ENCODE measurements around the gene GPR180. TPM values are rescaled to one million over a fixed set of nuclear protein-coding genes. Genes with fewer than 3 reads are reported as not detected.
A peak's percentile ranks its signal among the peaks of the same experiment; 100 is the strongest.

Gene GPR180
- total and polyA plus RNA-seq, 8 donors = 1.0 to 3.2 (median 2.3) TPM

DNA sequence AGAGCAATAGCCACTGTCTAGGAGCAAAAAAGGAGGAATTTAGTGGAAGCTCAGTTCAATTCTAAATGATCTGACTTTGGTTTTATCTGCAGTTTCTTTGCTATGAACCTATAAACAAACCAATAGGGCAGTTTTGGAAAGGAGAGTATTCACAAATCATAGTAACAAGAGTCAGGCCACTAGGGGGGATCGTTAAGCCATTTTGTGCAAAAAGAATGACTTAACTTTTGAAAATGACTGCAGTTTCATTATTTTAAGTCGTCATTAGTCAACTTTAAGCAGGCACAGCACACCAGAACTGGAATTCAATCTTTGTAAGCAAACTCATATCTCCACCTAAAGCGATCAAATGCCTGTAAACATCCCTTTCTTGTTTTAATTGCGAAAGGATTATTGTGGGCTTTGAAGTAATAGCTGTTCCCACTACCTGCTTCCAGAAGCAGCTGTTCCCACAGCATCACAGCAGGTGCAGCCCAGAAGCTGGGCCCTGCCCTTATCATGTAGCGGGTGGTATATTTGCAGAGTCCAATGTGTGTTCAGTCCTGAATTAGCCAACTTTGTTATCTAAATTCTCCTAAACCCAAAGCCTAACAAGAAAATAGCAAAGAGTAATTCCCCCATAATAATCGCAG lies 59.2 kb downstream of the GPR180 start:
- DNase-seq = no peak
- no peak overlapping the region for H3K27ac ChIP-seq
- H3K9me3 ChIP-seq = no peaks in the 10 kb centered on the region
- no peaks in the 10 kb centered on the region for H3K27me3 ChIP-seq
- intact Hi-C loops (cut with DNase I) = no loop called here
- no peak for FAIRE-seq
- 20 to 22% methylated on average over 6 of the region's 6 CpGs for WGBS, 2 donors
- TF ChIP-seq, protein P1, sequence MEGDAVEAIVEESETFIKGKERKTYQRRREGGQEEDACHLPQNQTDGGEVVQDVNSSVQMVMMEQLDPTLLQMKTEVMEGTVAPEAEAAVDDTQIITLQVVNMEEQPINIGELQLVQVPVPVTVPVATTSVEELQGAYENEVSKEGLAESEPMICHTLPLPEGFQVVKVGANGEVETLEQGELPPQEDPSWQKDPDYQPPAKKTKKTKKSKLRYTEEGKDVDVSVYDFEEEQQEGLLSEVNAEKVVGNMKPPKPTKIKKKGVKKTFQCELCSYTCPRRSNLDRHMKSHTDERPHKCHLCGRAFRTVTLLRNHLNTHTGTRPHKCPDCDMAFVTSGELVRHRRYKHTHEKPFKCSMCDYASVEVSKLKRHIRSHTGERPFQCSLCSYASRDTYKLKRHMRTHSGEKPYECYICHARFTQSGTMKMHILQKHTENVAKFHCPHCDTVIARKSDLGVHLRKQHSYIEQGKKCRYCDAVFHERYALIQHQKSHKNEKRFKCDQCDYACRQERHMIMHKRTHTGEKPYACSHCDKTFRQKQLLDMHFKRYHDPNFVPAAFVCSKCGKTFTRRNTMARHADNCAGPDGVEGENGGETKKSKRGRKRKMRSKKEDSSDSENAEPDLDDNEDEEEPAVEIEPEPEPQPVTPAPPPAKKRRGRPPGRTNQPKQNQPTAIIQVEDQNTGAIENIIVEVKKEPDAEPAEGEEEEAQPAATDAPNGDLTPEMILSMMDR (IDR thresholded peaks at IDR 0.05) = no peak
- peaks cover 0 to 2% (median 0%) of the 10 kb centered on the region in 3 donors for H3K4me1 ChIP-seq
- ATAC-seq = peak in 3 of 4 donors; percentile 47 to 57 (median 52)
- H3K36me3 ChIP-seq = no peaks in the 10 kb centered on the region
- H3K4me3 ChIP-seq = no peak overlapping the region

DNA sequence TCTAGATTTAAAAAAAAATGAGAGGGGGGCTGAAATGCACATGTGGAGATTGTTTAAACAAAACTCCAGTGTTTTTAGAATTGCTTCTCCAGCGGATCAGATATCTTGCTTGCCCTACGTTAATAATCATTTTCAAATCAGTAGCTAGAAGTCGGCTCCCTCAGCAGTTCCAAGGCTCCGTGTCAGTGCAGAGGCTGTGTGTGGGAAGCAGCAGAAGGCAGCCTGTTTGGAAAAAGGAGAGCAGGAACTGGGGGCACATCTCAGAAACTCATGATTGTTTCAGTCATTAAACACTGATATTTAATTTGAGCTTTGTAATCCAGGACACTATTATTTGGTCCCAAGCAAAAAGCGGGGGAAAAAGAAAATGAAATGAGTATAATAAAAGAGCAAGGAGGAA lies 59.7 kb downstream of the GPR180 start:
- DNase-seq (no peak), FAIRE-seq (no peak), ATAC-seq (no peak)
- H3K27ac ChIP-seq = no peak overlapping the region
- no peaks in the 10 kb centered on the region for H3K36me3 ChIP-seq
- TF ChIP-seq, protein P1 (IDR thresholded peaks at IDR 0.05) = no peak
- peaks cover 0 to 2% (median 0%) of the 10 kb centered on the region in 3 donors for H3K4me1 ChIP-seq
- H3K9me3 ChIP-seq = no peaks in the 10 kb centered on the region
- intact Hi-C loops (cut with DNase I) = no loop called here
- 31 to 36% methylated on average over 5 of the region's 5 CpGs for WGBS, 2 donors
- H3K4me3 ChIP-seq = no peak overlapping the region
- no peaks in the 10 kb centered on the region for H3K27me3 ChIP-seq

DNA sequence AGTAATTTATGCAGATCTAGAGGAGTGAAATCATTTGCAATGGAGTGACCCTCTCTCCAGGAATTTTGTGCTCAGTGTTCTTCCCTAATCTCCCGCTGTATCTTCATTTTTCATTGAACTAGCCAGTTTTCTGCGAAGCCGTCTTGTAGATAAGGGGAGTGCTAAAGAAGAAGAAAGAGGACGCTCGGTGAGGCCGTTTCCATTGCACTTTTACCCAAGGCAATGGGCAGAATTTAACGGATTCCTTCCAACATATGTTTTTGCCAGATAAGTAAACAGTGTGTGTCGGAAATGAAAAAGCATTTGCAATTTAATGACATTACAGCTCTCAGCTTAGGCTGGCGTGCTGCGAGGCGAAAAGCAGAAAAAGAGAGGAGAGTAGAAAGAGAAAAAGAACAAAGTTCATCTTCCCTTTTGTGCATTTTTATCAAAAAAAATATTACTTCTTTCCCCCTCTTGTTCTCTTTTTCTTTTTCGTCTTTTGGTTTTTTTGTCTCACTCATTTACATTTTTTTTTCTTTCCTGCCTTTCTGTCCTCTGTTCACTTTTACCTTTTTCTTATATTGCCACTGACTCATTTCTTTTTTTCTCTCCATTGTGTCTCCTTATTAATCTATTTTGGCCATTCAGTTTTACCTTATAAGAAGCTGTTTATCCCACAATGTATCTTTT lies 60.8 kb downstream of the GPR180 start:
- no peak for FAIRE-seq
- no peak for ATAC-seq
- peaks cover 0 to 2% (median 0%) of the 10 kb centered on the region in 3 donors for H3K4me1 ChIP-seq
- intact Hi-C loops (cut with DNase I) = no loop called here
- no peak overlapping the region for H3K4me3 ChIP-seq
- H3K27me3 ChIP-seq = no peaks in the 10 kb centered on the region
- no peaks in the 10 kb centered on the region for H3K9me3 ChIP-seq
- no peaks in the 10 kb centered on the region for H3K36me3 ChIP-seq
- WGBS, 2 donors = 32 to 36% methylated on average over 12 of the region's 12 CpGs
- no peak overlapping the region for H3K27ac ChIP-seq
- DNase-seq = no peak
- TF ChIP-seq, protein P1 (IDR thresholded peaks at IDR 0.05) = no peak

DNA sequence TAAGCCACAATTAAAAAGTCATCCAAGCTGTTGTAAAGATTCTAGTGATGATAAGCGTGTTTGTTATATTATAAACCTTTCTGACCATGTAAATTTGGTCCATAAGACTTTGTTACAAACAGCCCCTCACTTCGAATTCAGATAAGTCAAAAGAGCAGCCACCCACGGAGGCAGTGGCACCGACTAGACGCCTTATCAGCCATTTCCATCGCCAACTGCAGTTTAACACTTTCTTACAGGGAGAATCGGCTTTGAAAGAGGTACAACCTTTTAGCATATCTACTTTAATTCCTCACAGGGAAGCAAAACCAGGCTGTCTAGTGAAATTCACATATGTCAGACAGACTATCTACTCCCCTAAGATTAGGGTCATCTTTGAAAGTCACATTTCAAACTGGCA lies 63.2 kb downstream of the GPR180 start:
- intact Hi-C loops (cut with DNase I) = no loop called here
- Histone ChIP-seq H3K9me3 (no peaks in the 10 kb centered on the region), H3K27ac (no peak overlapping the region), H3K27me3 (no peaks in the 10 kb centered on the region), H3K36me3 (no peaks in the 10 kb centered on the region), H3K4me3 (no peak overlapping the region), H3K4me1 (peaks cover 0 to 2% (median 0%) of the 10 kb centered on the region in 3 donors)
- ATAC-seq = no peak
- DNase-seq = no peak
- TF ChIP-seq, protein P1 (IDR thresholded peaks at IDR 0.05) = no peak
- WGBS, 2 donors = 48 to 49% methylated on average over 7 of the region's 7 CpGs
- FAIRE-seq = no peak

DNA sequence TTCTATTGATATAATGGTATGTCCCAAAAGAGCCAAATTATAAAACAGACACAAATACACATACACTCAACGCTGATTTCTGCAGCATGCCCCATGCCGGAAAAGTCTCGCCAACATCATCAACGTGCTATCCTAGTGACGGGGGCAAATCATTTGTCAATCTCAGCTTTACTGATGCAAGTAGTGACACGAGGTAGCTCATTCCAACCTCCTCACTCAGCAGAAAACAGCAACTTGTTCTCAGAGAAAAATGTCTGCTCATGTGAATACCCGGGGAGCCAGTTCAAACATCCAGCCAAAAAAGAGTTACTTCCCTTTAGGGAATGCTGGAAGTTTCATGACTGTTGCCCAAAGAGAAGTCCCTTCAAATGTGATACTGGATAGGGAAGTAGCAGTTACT lies 64.4 kb downstream of the GPR180 start:
- Histone ChIP-seq H3K9me3 (no peaks in the 10 kb centered on the region), H3K27me3 (no peaks in the 10 kb centered on the region), H3K36me3 (no peaks in the 10 kb centered on the region), H3K27ac (no peak overlapping the region), H3K4me3 (no peak overlapping the region), H3K4me1 (no peaks in the 10 kb centered on the region)
- no peak for FAIRE-seq
- no peak for DNase-seq
- TF ChIP-seq, protein P1 (IDR thresholded peaks at IDR 0.05) = no peak
- WGBS, 2 donors = 81 to 87% methylated on average over 7 of the region's 7 CpGs
- intact Hi-C loops (cut with DNase I) = no loop called here
- no peak for ATAC-seq
